AG09319 (cell line): Measurements from ENCODE around the gene LDB2.

Experiments
- DNase-seq: peaks from one replicate; pipeline ENCODE4 v3.0.0-alpha.2; 2010; ENCODE audit warnings: low read depth; ENCODE audit errors: extremely low read depth
- TF ChIP-seq, protein P1 (sequence below): IDR thresholded peaks from 2 replicates; pipeline ENCODE4 v1.5.1; 2011; ENCODE audit warnings: low read depth, mild to moderate bottlenecking, inconsistent platforms, low read length, moderate library complexity

The LDB2 gene

DNA sequence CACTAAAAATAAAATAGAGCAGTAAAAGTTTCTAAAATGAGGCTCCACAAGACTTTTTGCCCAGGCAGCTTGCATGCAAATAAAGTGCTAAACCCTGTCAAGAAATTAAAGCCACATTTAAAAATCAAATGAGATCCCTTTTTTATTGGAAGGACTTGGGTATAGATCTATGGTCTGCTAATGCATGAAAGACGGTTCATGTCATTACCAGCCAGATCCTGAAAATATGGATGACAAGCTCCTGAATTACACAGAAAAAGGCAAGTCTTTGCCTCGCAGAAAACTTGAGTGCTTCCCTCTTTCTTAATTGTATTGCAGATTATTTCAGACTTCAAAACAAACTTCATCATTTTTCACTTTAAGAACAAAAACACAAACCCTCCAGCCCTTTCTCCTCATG is 169.6 kb downstream of the LDB2 start:
- TF ChIP-seq, protein P1, sequence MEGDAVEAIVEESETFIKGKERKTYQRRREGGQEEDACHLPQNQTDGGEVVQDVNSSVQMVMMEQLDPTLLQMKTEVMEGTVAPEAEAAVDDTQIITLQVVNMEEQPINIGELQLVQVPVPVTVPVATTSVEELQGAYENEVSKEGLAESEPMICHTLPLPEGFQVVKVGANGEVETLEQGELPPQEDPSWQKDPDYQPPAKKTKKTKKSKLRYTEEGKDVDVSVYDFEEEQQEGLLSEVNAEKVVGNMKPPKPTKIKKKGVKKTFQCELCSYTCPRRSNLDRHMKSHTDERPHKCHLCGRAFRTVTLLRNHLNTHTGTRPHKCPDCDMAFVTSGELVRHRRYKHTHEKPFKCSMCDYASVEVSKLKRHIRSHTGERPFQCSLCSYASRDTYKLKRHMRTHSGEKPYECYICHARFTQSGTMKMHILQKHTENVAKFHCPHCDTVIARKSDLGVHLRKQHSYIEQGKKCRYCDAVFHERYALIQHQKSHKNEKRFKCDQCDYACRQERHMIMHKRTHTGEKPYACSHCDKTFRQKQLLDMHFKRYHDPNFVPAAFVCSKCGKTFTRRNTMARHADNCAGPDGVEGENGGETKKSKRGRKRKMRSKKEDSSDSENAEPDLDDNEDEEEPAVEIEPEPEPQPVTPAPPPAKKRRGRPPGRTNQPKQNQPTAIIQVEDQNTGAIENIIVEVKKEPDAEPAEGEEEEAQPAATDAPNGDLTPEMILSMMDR: no peak
- no peak for DNase-seq

DNA sequence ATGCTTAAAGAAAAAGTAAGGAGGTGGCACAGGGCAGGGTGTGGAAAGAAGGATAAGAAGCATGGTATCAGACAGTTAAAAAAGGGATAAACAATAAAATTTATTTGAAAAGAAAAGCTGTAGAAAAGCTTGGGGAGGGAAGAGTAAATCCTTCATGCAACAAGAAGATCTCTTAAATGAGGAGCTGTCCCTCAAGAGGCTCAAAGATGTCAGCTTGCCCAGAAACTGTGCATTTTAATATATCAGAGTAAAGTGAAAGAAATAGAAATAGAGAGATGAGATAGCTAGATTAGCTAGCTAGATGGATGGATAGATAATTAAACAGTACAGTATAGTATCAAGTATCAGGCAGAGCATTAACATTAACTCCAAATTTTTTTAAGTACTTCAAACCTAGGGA is 170.3 kb downstream of the LDB2 start:
- TF ChIP-seq, protein P1: no peak
- no peak for DNase-seq

DNA sequence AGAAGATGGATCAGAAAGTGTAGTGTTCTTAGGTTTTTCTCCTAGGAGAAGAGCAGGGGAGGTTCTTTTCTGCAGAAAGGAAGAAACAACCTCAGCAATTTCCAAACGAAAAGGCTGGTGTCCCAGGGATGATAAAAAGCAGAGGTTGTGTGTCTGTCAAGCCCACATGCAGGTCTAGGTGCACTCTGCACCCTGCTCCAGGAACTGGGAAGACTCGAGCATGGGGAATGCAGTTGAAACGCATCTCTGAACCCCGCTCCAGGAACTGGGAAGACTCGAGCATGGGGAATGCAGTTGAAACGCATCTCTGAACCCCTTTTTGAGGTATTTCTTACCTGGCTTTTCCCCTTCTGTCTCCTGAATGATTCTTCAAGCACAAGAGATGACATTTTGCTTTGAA is 171.2 kb downstream of the LDB2 start:
- no peak for DNase-seq
- TF ChIP-seq, protein P1: no peak

DNA sequence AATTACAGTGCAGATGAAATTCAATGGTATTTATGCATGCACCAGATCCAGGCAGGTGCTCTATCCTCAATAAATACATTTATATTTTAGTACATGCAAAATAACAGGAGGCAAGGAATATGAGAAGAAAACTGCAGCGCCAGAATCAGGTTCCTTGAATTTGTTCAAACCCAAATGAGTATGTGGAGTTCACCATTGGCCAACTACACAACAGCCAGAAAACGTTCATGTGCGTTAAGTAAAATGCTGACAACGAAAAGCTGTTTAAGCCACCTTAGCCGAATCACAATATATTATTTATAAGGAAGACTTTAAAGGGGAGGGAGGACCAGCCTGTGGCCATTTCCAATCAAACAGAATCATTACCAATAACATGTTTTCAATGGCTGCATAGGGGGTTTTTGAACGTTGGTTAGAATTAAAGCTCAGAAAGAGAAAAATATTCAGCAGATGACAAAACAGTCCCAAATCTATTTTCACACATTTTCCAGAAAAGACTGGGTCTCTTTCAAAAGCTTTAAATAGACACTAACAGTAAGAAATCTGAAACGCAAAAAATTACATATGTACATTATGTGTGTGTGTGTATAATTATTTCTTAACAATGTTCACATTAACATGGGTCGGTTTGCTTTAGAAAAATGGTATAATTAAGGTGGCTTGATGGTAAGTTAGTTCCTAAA is 171.9 kb downstream of the LDB2 start:
- no peak for DNase-seq
- TF ChIP-seq, protein P1: no peak

DNA sequence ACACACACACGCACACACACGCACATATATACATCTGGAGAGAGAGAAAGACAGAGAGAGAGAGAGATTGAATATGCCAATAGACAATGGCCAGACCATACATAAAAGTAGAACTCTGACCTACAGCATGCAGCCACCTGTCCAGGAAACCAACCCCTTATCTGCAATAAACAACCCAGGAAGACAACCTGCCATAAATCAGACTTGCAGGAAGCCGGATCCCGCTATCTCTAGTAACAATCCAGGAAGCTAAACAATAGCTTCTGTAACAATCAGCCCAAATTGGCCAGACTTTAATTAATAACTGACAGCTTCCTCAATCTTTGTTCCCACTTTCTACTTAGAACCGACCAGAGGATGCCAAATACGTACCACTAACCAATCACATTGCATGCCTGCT is 173.2 kb downstream of the LDB2 start:
- TF ChIP-seq, protein P1: no peak
- DNase-seq: no peak

DNA sequence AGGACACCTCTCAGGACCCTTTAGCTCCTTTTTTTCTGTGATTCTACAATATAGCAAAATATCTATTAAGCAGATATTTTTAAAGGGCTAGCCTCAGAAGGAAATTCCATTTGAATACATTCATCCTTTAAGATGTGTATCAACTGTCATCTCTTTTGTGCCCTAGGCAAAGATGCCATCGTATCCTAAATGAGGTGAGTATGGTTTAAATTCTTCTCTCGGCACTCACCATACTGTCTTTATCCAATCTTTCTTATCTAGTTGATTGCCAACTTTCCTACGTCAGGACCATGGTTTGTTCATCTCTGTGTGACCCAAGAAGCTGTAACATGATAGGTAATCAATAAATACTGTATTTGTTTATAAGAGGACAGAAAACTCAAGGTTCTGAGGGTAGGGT is 176.0 kb downstream of the LDB2 start:
- DNase-seq: no peak
- TF ChIP-seq, protein P1: no peak

DNA sequence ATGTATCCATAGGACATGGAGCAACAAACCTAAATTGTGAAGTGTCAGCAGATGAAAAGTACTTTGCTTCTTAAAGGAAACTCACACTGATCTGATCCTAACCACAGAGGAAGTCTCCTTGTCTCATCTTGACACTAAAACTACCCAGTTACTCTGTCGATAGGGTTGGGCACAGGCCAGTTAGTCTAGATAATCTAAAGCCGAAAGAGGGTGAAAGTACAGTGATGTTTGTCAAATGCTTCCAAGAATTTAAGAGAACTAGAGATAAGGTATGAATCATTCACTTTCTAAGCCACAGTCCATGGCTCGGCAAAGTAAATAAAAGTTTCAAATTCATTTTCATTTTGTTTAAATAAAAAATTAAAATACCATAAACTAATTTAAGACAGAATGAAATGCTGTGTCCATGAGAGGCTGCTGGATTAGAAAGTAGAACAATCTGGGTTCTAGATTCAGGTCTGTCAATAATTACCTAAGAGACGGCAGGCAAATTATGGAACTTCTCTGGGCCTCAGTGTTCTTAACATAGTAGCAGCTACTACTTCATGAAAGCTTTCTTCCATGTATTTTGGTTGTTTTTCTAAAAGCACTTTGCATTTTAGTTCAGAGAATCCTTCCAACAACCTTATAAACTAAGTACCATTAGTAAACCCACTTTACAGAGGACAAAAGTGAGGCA is 176.7 kb downstream of the LDB2 start:
- peak; percentile 46 for DNase-seq
- TF ChIP-seq, protein P1: no peak
